SU-DHL-6 (cell line): ENCODE results near the gene HNRNPCL2.
"Not testable (repeated sequence)": the region's sequence is repeated elsewhere in the genome, so short reads cannot be mapped to it uniquely, and the experiment has no call there.

Experiments used
- H2AFZ ChIP-seq: fragments of 200-600 bp; sonication (generic); 2 replicates; pipeline ENCODE4 v1.6.1; 2014; ENCODE audit warnings: low read depth, mild to moderate bottlenecking, moderate library complexity, mixed read lengths, antibody characterized with exemption, low read length; ENCODE audit not compliant: severe bottlenecking
- H3F3A ChIP-seq: fragments of 200-600 bp; shearing (Covaris generic); 2 replicates; pipeline ENCODE4 v1.6.0; 2016; ENCODE audit warnings: antibody characterized with exemption, mild to moderate bottlenecking; ENCODE audit not compliant: insufficient read depth
- H3K27ac ChIP-seq: fragments of 200-600 bp; sonication (generic); 2 replicates; pipeline ENCODE4 v1.5.1; 2016; ENCODE audit warnings: low read depth, mild to moderate bottlenecking, low read length, moderate library complexity, mixed read lengths
- H3K27me3 ChIP-seq: fragments of 200-600 bp; sonication (generic), shearing (Covaris generic); 2 replicates; pipeline ENCODE4 v1.6.0; 2014; ENCODE audit warnings: mild to moderate bottlenecking, low read length
- H3K36me3 ChIP-seq: fragments of 200-600 bp; sonication (generic); 2 replicates; pipeline ENCODE4 v1.6.1; 2014; ENCODE audit warnings: mild to moderate bottlenecking, low read length, mixed read lengths
- H3K4me2 ChIP-seq: fragments of 300-600, 200-600 bp; shearing (Covaris generic), sonication (generic); 2 replicates; pipeline ENCODE4 v1.6.0; 2014; ENCODE audit warnings: low read length, low read depth, mild to moderate bottlenecking; ENCODE audit not compliant: poor library complexity, severe bottlenecking
- H3K4me3 ChIP-seq: fragments of 200-600 bp; sonication (generic); 2 replicates; pipeline ENCODE4 v1.5.1; 2014; ENCODE audit warnings: antibody characterized with exemption, low read length, mild to moderate bottlenecking, mixed read lengths; ENCODE audit not compliant: insufficient read depth, poor library complexity, severe bottlenecking
- H3K79me2 ChIP-seq: fragments of 200-600 bp; sonication (generic); 2 replicates; pipeline ENCODE4 v1.6.1; 2014; ENCODE audit warnings: mild to moderate bottlenecking, low read length, moderate library complexity; ENCODE audit not compliant: insufficient read depth
- H3K9ac ChIP-seq: fragments of 200-600 bp; sonication (generic); 2 replicates; pipeline ENCODE4 v1.7.0; 2014; ENCODE audit warnings: mild to moderate bottlenecking, low read length
- H3K9me2 ChIP-seq: fragments of 200-600 bp; sonication (generic); replicated peaks from 2 replicates; pipeline ENCODE4 v1.6.1; 2014; ENCODE audit warnings: low read length; ENCODE audit not compliant: insufficient read depth
- H3K9me3 ChIP-seq: fragments of 200-600 bp; sonication (generic); 2 replicates; pipeline ENCODE4 v1.6.1; 2014; ENCODE audit warnings: low read length, mixed read lengths; ENCODE audit not compliant: insufficient read depth
- H4K20me1 ChIP-seq: fragments of 200-600 bp; sonication (generic); 2 replicates; pipeline ENCODE4 v1.6.1; 2014; ENCODE audit warnings: low read depth, mild to moderate bottlenecking, antibody characterized with exemption, low read length, moderate library complexity, mixed read lengths

Gene HNRNPCL2

DNA sequence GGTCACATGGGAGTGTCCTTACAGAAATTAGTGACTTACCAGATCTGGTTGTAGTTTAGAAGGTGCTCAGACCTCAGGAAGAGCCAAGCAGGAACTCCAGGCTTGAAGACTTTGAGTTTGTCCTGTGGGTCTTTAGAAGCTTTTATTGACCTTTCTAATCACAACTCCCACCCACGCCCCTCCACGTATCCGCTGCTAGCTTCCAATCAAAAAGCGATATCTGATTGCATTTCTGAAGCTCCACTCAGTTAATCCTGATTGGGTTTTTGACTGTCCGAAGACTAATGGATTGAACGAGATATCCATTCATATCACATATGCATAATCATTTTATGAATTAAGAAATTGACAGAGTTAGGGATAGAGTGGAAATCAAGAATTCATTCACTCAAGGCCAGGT is at the start of gene HNRNPCL2:
TSS of gene HNRNPCL2 (minus strand) at position 101 of the 400 bp plus-strand sequence. CDS start 454 bp downstream, outside the sequence.
- H3K9me3 ChIP-seq, H3K27ac ChIP-seq, H3K9ac ChIP-seq, H3K4me2 ChIP-seq, H3K9me2 ChIP-seq, H4K20me1 ChIP-seq, H3K36me3 ChIP-seq, H3K79me2 ChIP-seq, H3K27me3 ChIP-seq, H2AFZ ChIP-seq, H3K4me3 ChIP-seq, H3F3A ChIP-seq: not testable (repeated sequence)

GRCh38 chr1:13165531-13165930 is 48.9 kb upstream of the HNRNPCL2 start, which contains the start of gene HNRNPCL4:
Gene HNRNPCL4, minus strand, starts transcription at chr1:13165631. Its CDS starts 164 bp downstream, at chr1:13165467.
- not testable (repeated sequence) for H3F3A ChIP-seq, H3K79me2 ChIP-seq

GRCh38 chr1:13155909-13156308 is 39.3 kb upstream of the HNRNPCL2 start, which contains the start of gene PRAMEF26:
Gene PRAMEF26, minus strand, starts transcription at chr1:13156009. Its CDS starts 2,914 bp downstream, at chr1:13153095.
- not testable (repeated sequence) for H3K9me2 ChIP-seq, H3K4me2 ChIP-seq, H3K27me3 ChIP-seq, H3K4me3 ChIP-seq, H4K20me1 ChIP-seq, H3F3A ChIP-seq, H3K27ac ChIP-seq, H3K79me2 ChIP-seq, H3K36me3 ChIP-seq, H3K9ac ChIP-seq, H3K9me3 ChIP-seq, H2AFZ ChIP-seq

More at GRCh38 chr1:13165531-13165930, 48.9 kb upstream of the HNRNPCL2 start, which contains the start of gene HNRNPCL4:
- H3K9me3 ChIP-seq, H3K27ac ChIP-seq, H4K20me1 ChIP-seq, H3K9ac ChIP-seq, H3K4me3 ChIP-seq, H3K9me2 ChIP-seq, H3K36me3 ChIP-seq, H3K27me3 ChIP-seq, H3K4me2 ChIP-seq, H2AFZ ChIP-seq: not testable (repeated sequence)

- not testable (repeated sequence) for H3K4me2 ChIP-seq, H3K79me2 ChIP-seq, H3K9ac ChIP-seq, H3K27me3 ChIP-seq, H2AFZ ChIP-seq, H3K27ac ChIP-seq, H4K20me1 ChIP-seq, H3K36me3 ChIP-seq, H3F3A ChIP-seq, H3K9me3 ChIP-seq, H3K4me3 ChIP-seq, H3K9me2 ChIP-seq
These were observed 46.2 kb downstream of the HNRNPCL2 start, which contains the start of gene PRAMEF25 for GRCh38 chr1:13070474-13070873. Gene PRAMEF25, plus strand, starts transcription at chr1:13070774. Its CDS starts 2,920 bp downstream, at chr1:13073694.
